ENCODE data around the gene GALNT10.
A peak's percentile ranks its signal among the peaks of the same experiment; 100 is the strongest.

The GALNT10 gene

GRCh38 chr5:154459015-154459414 is 268.5 kb downstream of the GALNT10 start:
- intact Hi-C loops (cut with DNase I): no loop called here
- DNase-seq: no peak

- DNase-seq: no peak
- intact Hi-C loops (cut with DNase I): no loop called here
These were observed 269.6 kb downstream of the GALNT10 start for GRCh38 chr5:154460172-154460571.

DNA sequence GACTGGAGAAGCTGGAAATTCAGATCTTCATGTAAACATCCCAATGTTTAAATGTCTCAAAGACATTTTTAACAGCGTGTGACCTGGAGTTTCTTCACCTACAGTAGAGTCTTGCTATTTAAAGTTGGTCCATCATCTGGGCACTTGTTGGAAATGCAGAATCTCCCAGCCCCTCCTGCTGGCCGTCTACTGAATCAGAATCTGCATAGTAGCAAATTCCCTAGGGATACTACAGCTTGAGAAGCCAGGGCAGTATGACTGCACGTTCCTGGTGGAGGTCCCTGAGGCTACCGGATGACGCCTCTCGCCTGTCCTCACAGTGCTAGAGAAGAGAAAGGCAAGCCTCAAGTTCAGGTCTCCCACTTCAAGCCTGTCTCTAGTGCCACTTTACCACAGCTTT is 271.0 kb downstream of the GALNT10 start:
- no peak for DNase-seq
- intact Hi-C loops (cut with DNase I): no loop called here

GRCh38 chr5:154464438-154464837 is 273.9 kb downstream of the GALNT10 start:
- no peak for DNase-seq
- intact Hi-C loops (cut with DNase I): no loop called here

- intact Hi-C loops (cut with DNase I): loop anchor here (5.0 kb wide), 1 partner anchor 147 kb away; no protein-coding TSS in a partner anchor
These were observed 274.6 kb downstream of the GALNT10 start for GRCh38 chr5:154465169-154465568.

GRCh38 chr5:154466147-154466546 is 275.6 kb downstream of the GALNT10 start:
- DNase-seq: no peak
- intact Hi-C loops (cut with DNase I): loop anchor here (5.0 kb wide), 1 partner anchor 146 kb away; no protein-coding TSS in a partner anchor

More at GRCh38 chr5:154465169-154465568, 274.6 kb downstream of the GALNT10 start:
- DNase-seq: no peak

GRCh38 chr5:154466671-154467070 is 276.1 kb downstream of the GALNT10 start:
- intact Hi-C loops (cut with DNase I): loop anchor here (5.0 kb wide), 1 partner anchor 146 kb away; no protein-coding TSS in a partner anchor
- DNase-seq: no peak

- peak; percentile 55 to 92 (median 83) for DNase-seq
- intact Hi-C loops (cut with DNase I): loop anchor here (5.0 kb wide), 1 partner anchor 144 kb away; no protein-coding TSS in a partner anchor
These were observed 277.3 kb downstream of the GALNT10 start for GRCh38 chr5:154467655-154468354.

GRCh38 chr5:154470137-154470536 is 279.6 kb downstream of the GALNT10 start:
- intact Hi-C loops (cut with DNase I): no loop called here
- no peak for DNase-seq

All from head of caudate nucleus (tissue), 42 donors.